ENCODE results near the gene PRB2.
"Not testable (repeated sequence)": the region's sequence is repeated elsewhere in the genome, so short reads cannot be mapped to it uniquely, and the experiment has no call there.

PRB2 gene

GRCh38 chr12:11395467-11395866 lies at the start of gene PRB2:
PRB2 (minus strand) TSS chr12:11395567; CDS start chr12:11395529, 38 bp downstream.
- DNase-seq, result not testable (repeated sequence)

GRCh38 chr12:11437966-11438365 lies 42.6 kb upstream of the PRB2 start:
- no peak for DNase-seq

DNA sequence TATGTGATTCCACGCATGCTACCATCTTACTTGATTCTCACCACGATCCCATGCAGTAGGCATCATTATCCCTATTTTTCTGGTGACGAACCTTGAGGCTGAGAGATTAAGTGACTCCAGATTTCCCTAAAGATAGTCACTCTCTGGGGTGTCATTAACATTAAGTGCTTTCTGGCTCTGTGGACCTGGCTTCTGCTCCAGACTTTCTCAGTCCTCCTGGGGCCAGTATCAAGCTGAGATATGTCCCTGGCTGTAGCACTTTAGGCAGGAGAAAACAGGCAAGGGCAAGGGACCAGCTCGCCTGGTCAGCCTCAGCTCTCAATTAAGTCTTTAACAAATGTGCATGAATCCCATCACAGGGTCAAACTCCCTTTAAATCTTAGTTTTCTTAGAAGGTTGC lies 38.3 kb upstream of the PRB2 start:
- no peak for DNase-seq

GRCh38 chr12:11431486-11431885 lies 36.1 kb upstream of the PRB2 start:
- DNase-seq, result no peak

DNA sequence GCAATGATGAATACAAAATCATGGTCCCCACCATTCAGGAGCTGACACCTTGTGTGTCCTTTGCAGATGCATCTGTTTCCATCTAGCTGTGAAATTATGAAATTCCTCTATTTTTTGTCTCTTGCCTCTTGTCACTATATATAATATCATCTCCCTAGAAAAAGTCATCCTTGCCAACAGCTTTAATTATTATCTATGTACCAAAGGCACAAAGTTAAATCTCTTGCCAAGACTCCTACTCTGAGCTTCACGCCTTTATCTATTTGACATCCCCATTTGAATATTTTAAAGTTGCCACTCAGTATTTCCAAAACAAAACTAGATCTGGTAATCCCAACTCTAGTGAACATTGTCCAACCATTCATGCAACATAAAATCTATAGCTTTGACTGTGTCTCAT lies 32.0 kb upstream of the PRB2 start:
- no peak for DNase-seq

DNA sequence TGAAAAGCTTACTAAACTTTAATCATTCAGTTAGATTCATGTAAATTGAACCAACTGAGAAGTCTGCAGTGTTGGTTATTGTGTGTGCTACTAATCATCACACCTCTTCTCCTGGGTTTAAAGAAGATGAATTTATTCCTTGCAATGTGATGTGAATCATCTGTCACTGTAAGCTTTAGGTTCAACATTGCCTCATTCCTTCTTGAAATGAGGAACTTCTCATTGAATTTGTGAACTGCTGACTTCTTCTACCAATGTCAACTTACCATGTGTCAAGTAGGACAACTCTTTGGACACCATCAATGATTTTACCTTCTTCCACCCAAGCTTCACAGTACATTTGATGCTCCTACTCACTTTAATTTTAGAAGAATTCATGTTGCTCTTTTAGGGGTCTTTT lies 17.4 kb upstream of the PRB2 start:
- DNase-seq, result no peak

- DNase-seq, result no peak
Observed at GRCh38 chr12:11408096-11408495, 12.7 kb upstream of the PRB2 start.

DNA sequence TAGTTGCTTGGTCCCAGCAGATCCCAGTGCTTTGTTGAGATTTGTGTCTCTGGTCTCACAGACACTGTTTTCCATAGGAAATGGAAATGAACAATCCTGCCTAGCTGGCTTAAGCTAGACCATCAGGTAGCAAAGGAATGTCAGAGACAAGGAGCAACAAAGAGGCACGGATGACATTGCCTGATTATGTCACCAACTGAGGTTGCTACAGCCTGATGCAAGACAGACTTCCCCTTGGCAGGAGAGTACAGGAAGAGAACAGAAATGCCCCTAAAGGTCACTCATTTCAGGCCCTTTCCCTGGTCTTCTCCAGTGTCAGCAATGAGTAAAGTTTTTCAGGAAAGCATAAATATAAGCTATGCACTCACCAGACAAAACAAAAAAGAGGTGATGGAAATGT lies 2.0 kb upstream of the PRB2 start:
- no peak for DNase-seq

- not testable (repeated sequence) for DNase-seq
Observed at GRCh38 chr12:11391456-11391855, 3.9 kb downstream of the PRB2 start.

GRCh38 chr12:11377420-11377819 lies 17.9 kb downstream of the PRB2 start:
- DNase-seq, result not testable (repeated sequence)

DNA sequence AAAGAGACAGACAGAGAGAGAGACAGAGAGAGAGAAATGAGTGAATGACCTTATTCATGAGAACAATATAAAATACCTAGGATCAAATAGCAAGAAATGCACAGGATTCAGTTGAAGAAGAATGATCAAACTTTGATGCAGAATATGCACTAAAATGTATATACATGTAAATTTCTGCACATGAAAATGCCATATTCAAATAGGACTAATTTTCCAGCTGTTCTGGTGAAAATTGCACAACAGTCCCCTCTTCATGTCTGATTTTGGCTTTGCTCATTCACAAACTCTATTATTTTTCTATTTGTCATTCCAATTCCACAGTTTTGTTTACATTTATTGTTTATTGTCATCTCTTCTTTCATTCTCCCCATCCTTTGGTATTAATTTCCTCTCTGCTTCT lies 34.2 kb downstream of the PRB2 start:
- DNase-seq, result no peak

DNA sequence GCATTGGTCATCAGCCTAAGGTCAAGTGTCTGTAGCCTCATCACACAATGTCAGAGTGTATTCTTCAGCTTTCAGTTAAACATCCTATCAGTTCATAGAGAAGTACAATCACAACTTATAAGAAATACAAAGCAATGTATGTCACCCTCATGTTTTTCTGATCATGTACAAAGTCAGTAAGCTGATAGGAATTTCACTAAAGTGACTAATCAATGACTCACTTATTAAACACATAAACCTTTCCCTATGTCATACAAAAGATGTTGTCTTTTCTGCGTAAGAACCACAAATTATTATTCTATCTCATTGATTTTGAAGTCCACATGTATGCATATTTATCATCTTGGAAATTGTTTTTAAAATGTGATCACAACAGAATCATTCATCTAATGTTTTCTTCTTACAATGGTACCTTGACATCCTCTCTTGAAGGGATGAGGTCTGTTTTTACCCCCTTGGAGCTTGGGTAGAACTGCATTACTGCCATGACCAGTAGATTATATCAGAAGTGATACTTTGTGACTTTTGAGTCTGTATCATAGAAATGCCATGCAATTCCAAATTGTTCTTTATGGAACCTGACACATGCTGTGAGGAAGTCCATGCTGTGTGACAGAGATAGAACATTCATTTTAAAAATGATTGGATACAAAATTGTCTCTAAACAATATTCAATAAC lies 35.0 kb downstream of the PRB2 start:
- DNase-seq, result not testable (repeated sequence)

GRCh38 chr12:11351736-11352135 lies 43.6 kb downstream of the PRB2 start:
- DNase-seq, result not testable (repeated sequence)

DNA sequence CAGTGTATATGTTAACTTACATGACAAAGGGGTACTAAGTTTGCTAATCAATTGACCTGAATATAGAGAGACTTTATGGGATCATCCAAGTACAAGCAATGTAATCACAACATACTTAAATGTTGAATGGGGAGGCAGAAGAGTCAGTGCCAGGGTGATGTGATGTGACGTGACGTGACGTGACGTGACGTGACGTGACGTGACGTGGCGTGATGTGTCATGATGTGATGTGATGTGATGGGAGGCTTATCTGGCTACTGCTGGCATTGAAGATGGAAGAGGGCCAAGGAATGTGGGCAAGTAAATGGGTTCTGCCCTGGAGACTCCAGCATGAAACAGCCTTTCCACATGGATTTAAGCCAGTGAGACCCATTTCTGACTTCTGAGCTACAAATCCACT lies 46.9 kb downstream of the PRB2 start:
- no peak for DNase-seq

DNA sequence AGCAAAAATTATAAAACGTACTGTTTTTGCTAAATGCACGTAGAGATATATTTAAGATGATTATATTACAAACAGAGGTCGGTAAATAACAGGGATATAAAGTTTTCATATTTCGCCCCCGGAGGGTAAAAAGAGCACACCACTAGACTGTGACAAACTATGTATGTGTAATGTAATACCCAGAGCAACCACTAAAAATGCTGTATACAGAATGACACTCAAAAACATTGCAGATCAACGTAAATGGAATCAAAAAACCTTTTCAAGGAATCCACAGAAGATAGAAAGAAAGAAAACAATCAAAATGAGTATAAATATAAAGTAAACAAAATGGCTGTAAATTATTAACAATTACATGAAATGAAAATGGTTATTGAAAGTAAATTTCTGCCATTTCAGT lies 47.6 kb downstream of the PRB2 start:
- DNase-seq, result no peak

DNA sequence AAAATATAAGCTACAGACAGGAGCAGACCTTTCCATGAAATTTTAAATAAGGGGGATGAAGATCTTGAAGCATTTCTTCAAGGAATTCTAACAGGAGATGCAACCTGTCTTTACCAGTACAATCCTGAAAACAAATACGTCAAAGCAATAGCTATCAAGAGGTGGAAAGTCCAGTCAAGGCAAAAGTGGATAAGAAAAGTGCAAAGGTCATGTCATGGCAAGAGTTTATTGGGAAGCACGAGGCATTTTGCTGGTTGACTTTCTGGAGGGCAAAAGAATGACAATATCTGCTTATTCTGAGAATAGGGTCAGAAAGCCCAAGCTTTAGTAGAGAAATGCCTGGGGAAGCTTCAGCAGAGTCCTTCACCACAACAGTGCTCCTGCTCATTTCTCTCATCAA lies 50.9 kb downstream of the PRB2 start:
- no peak for DNase-seq

All from NCI-H2107 (cell line).